Stomach (tissue), 4 donors: ENCODE data around the gene IPCEF1.

Experiments used
- CTCF ChIP-seq, 7 experiments: fragments of 450-650 bp in 4 of 7; fragments of 200-600 bp in 3 of 7; sonication (generic) in 3 of 7; IDR thresholded peaks; one replicate each; pipeline ENCODE4 v1.5.1; 2016 to 2019; ENCODE audit warnings: antibody characterized with exemption in 7 of 7, control low read depth in 2 of 7, mild to moderate bottlenecking in 1 of 7
- POLR2A ChIP-seq, 4 donors: fragments of 450-650 bp; IDR thresholded peaks; one replicate each; pipeline ENCODE4 v1.6.1; 2016; ENCODE audit warnings: antibody characterized with exemption in 4 of 4, control low read depth in 2 of 4, mild to moderate bottlenecking in 1 of 4, moderate library complexity in 1 of 4
- POLR2AphosphoS5 ChIP-seq, 3 donors: sonication (generic); formaldehyde crosslinking; IDR thresholded peaks; one replicate each; pipeline ENCODE4 v1.6.1; 2016; ENCODE audit warnings: antibody characterized with exemption in 3 of 3

DNA sequence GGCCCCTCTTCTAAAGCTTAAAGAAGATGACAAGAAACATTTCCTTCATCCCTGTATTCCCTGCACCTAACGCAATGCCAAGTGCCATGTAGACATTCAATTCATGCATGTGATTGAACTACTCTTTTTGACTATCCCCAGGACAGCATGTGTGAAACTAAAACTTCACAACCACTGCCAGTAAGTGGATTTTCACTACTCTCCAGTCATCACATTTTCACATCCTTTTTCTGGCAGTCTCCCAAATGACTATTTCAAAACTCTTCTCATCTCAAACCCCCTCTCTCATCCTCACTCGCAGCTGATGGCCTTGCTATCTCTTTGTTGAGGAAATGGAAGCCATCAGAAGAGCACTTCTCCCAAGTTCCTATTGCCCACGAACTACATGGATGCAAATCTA, 194.9 kb downstream of the IPCEF1 start:
- no peak for TF ChIP-seq POLR2AphosphoS5 (IDR thresholded peaks at IDR 0.05)
- TF ChIP-seq POLR2A (IDR thresholded peaks at IDR 0.05), result no peak
- no peak for TF ChIP-seq CTCF (IDR thresholded peaks at IDR 0.05)
